GM20431 (cell line): Measurements from ENCODE around the gene DUSP2.

Experiments used
- in situ Hi-C: fragments of 300-500 bp; cut with MseI, MboI; formaldehyde crosslinking; loops from one replicate; pipeline ENCODE4 v1.15.0; 2020; ENCODE audit warnings: low sequenced_read_pairs; ENCODE audit not compliant: unreplicated experiment

The DUSP2 gene, protein sequence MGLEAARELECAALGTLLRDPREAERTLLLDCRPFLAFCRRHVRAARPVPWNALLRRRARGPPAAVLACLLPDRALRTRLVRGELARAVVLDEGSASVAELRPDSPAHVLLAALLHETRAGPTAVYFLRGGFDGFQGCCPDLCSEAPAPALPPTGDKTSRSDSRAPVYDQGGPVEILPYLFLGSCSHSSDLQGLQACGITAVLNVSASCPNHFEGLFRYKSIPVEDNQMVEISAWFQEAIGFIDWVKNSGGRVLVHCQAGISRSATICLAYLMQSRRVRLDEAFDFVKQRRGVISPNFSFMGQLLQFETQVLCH

DNA sequence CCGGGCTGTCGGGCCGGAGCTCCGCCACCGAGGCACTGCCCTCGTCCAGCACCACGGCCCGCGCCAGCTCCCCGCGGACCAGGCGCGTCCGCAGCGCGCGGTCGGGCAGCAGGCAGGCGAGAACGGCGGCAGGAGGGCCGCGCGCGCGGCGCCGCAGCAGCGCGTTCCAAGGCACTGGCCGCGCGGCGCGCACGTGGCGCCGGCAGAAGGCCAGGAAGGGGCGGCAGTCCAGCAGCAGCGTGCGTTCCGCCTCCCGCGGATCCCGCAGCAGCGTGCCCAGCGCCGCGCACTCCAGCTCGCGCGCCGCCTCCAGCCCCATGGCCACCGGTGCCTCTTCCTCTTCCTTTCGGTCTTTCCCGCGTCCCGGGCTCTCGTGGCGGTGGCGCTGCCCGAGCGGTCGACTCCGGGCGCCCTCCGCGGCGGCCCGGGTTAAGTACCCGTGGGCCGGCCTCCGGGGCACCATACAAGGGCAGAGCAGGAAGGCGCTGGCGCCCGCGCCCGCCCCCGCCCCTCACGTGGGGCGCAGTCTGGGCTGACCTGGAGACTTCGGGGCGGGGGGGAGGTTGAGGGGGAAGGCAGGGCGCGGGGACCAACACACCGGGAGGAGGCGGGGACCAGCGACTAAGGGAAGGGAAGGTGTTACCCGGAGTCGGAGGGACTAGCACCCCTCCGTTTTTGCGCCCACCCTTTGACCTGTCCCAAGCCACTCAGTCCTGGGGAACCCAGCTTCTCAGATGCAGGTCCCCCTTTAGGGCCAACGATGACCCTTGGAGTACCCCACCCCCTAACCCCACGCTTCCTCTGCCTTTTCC lies at the start of gene DUSP2:
DUSP2 (minus strand) TSS at position 405 of the 812 bp plus-strand sequence; CDS start at position 319, 86 bp downstream.
- in situ Hi-C loops = no loop called here

DNA sequence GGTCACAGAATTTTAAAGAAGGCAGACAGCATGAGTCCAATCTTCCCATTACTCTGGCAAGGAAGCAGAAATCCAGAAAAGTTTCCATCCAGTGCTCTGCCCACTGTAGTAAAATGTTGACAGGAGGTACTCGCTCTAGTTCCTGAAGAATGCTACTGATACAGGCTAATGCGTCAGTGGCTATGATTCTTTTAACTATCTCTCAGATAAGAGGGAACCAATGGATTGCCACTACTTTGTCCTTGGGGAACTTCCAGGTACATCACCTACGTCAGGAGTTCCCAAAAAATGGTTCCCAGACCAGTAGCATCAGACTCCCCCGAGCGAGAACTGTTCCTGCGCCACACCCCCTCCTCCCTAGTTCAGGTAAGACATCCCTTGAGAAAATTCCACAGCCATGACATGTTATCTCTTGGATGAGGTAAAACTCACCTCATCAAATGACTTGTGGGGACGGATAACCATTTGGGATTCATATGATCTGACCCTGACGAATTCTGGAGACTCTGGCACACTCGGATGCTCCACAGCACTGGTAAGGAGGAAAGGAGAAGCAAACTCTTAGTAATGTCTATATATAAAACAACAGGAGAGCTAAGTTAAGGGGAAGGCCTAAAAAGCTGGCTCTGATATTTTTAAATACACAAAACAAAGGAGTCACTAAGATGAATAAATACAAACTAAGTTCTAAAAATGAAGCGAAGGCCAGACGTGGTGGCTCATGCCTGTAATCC lies 46.9 kb upstream of the DUSP2 start:
- in situ Hi-C loops = no loop called here

DNA sequence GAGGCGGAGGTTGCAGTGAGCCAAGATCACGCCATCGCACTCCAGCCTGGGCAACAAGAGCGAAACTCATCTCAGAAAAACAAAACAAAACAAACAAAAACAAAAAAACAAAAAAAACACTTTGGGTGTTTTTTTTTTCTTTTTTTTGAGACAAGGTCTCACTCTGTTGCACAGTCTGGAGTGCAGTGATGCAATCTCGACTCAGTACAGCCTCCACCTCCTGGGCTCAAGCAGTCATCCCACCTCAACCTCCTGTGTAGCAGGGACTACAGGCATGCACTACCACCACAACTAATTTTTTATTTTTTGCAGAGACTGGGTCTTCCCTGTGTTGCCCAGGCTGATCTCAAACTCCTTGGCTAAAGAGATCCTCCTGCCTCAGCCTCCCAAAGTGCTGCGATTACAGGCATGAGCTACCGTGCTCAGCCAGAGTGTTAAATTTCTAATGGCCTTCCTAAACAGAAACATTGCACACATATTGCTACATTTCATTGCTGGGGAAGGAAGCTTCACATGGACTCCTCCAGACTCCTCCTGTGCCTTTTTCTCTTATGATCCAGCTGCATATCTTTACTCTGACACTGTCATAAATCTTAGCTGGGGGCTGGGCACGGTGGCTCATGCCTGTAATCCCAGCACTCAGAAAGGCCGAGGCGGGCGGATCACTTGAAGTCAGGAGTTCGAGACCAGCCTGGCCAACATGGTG lies 43.7 kb upstream of the DUSP2 start:
- in situ Hi-C loops = loop anchor here (10.0 kb wide), 1 partner anchor 54 kb away; the partner anchor contains the start of gene ASTL

DNA sequence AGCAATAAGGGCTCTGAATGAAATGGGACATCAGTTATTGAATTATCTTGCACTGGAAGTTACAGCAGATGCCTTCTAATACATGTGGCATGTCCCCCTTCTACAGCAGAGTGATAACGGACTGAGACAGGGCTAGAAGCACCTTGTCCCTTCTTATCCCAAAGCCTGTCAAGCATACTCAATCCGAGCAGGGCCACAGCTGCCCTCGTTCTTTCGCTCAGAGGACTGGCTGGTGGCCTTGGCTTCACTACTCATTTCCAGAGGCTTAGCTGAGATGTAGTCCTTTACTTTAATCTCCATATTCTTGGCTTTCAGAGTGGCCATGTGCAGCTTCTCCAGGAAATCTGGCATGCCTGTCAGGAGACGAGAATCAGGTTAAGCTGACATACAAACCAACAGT lies 41.3 kb upstream of the DUSP2 start:
- in situ Hi-C loops = loop anchor here (10.0 kb wide), 1 partner anchor 52 kb away; the partner anchor contains the start of gene ASTL

DNA sequence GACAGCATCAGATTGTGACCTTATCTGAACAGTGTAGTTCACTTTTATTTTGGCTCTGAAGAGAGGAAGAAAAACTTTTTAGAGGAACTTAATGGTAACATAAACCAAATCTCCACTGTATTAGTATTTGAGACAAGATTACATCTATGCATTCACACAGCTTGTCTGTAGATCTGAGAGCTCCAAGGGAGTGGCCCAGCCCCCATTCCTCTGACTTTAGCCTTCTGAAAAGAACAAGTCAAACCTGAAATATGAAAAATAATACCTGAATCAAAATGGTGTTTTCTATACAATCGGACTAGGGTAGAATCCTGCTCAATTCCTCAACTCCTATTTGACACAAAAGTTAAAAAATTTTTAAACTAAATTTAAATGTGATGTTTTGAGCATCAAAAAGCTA lies 40.3 kb upstream of the DUSP2 start:
- in situ Hi-C loops = loop anchor here (10.0 kb wide), 1 partner anchor 51 kb away; the partner anchor contains the start of gene ASTL

DNA sequence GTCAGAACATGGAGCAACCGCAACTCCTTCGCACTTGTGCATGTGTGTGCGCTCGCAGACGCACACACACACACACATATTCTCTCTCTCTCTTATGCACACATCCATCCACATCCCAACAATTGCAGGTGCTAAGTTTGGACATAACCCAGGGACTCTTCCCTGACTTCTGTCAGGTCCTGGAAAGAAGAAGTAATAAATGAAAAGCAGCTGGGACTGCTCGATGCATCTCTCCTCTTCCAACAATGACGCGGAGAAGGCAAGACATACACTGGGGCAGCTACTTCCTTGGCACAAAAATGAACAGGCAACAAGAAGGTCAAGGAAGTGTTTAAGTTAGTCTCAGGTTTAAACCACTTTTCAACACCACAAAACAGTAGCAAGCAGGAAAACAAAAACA lies 39.7 kb upstream of the DUSP2 start:
- in situ Hi-C loops = loop anchor here (10.0 kb wide), 1 partner anchor 50 kb away; the partner anchor contains the start of gene ASTL

DNA sequence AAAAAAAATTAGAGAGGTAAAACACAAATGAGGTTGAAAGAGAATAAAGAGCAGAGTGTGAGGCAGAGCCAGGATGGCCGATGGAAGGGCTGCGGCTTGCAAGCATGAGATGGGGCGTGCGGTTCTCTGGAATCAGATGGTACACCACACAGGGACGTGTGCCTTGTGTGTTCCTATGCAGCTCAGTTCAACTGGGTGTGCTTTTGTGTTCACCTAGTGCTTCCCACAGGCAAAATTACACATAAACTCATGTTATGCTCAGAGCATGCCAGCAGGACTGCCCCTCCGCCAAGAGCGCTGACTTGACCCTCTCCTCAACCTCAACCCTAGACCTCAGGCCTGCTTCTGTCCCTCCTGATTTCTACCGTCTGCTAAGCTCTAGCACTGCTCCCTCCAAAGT lies 38.9 kb upstream of the DUSP2 start:
- in situ Hi-C loops = loop anchor here (10.0 kb wide), 1 partner anchor 49 kb away; the partner anchor contains the start of gene ASTL

DNA sequence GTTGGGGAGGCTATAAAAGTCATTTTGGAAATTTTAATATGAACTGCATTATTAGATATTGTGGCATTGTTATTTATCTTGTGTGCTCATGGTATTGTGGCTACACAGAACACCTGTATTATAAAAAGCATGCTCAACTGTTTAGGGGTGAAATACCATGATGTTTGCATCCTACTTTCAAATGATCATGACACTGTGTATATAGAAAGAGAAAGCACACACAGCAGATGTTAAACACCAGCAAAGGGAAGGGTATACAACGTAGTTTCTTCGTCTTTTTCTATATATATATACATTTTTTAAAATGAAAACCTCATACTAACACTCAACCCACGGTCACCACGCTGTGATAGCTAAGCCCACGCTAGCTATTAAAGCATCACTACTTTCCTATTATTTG lies 36.3 kb upstream of the DUSP2 start:
- in situ Hi-C loops = loop anchor here (10.0 kb wide), 1 partner anchor 47 kb away; the partner anchor contains the start of gene ASTL

DNA sequence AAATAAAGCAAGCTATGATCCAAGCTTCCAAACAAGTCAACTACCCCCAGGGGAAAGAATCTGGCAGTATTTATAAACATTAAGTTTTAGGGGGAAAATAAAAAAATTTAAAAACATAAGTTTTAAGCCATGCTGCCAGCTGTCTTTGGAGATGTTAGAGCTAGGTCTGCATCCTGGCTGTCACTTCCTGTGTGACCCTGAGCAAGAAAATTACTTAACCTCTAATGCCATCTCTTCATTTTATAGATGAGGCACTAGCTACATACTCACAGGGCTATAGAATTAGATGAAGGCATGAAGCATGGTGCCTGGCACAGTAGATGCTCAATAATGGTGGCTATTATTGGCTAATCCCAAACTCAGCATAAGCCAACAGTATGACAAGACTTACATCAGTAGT lies 35.3 kb upstream of the DUSP2 start:
- in situ Hi-C loops = loop anchor here (10.0 kb wide), 1 partner anchor 46 kb away; the partner anchor contains the start of gene ASTL

DNA sequence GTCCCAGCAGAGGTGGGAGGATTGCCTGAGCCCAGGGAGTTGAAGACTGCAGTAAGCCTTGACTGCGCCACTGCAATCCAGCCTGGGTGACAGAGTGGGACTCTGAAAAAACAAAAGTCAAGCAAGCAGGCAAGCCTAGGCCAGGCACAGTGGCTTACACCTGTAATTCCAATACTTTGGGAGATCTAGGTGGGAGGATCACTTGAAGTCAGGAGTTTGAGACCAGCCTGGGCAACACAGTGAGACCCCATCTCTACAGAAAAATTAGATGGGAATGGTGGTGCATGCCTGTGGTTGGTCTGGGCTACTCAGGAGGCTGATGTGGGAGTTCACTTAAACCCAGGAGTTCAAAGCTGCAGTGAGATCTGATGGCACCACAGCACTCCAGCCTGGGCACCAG lies 34.8 kb upstream of the DUSP2 start:
- in situ Hi-C loops = loop anchor here (10.0 kb wide), 1 partner anchor 45 kb away; the partner anchor contains the start of gene ASTL

DNA sequence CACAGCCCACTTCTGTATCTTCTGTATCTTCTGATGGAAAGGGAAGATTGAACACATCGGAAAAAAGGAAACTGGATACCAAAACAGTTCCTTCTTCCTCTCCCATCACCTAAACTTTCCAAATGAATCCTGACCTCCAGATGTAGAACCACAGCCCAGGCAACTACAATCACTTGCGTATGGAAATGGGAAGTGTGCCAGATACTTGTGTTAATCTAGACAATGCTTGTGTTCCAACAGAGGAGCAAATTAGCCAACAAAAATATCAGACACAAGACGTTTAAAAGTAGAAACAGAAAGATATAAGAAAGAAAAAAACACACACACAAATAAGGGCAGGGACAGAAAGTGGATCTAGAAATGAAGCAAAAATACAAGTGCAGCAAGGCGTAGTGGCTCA lies 31.4 kb upstream of the DUSP2 start:
- in situ Hi-C loops = no loop called here

DNA sequence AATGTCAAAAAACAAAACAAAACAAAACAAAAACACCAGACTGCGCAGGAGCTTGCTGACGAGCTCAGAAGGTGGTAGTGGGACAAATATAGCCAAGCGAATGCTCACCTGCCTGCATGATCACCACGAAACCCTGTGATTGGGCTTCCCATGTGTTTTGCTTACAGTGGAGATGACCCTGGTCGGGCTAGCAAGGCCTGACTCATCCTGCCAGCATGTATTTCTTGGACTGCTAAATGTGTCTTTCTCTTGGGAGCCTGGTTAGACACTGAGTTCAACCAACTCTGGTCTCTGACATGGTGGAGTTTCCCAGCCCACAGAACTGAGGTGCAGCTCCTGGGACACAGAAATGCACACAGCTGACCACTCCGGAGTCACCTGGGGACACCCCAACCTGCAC lies 30.7 kb upstream of the DUSP2 start:
- in situ Hi-C loops = no loop called here

DNA sequence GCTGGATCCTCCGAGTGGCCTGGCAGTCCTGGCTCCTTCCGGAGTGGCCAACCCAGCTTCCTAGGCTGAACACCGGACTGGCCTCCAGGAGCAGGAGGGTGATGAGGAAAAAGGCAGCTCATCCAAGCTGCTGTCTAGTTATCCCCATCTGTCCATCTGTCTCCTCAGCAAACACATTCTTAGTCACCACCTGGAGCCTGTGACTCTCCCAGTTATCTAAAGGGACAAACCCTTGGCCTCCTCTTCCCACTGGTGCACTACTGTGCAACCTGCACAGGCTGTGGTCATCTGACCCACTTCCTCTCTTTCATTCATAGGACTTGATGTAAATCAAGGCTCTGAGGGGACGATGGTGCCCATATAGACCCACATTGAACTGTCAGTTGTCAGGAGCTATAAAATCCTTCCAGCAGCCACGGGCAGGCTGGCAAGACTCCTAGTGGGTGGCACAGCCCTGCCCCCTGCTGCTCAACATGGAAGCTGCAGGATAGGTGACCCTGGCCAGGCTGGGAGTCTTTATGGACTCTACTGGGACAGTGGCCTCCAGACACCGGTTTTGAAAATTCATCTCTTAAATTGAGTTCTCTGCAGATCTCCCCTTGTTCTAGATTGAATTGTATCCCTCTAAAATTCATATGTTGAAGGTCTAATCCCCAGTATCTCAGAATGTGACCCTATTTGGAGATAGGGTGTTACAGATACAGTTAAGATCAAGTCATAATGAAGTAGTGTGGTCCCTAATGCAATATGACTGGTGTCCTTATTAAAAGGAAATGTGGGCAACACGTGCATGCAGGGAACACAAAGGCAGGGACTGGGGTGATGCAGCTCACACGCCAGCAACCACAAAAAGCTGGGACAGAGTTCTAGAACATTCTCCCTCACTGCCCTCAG lies 29.3 kb upstream of the DUSP2 start:
- in situ Hi-C loops = no loop called here

DNA sequence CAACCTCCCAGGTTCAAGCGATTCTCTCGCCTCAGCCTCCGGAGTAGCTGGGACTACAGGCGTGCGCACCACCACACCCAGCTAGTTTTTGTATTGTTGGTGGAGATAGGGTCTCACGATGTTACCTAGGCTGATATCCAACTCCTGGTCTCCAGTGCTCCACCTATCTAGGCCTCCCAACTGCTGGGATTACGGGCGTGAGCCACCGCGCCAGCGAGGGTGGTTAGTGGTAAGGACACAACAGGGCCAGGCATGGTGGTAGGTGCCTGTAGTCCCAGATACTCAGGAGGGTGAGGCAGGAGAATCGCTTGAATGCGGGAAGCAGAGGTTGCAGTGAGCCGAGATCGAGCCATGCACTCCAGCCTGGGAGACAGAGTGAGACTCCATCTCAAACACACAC lies 26.6 kb upstream of the DUSP2 start:
- in situ Hi-C loops = no loop called here

DNA sequence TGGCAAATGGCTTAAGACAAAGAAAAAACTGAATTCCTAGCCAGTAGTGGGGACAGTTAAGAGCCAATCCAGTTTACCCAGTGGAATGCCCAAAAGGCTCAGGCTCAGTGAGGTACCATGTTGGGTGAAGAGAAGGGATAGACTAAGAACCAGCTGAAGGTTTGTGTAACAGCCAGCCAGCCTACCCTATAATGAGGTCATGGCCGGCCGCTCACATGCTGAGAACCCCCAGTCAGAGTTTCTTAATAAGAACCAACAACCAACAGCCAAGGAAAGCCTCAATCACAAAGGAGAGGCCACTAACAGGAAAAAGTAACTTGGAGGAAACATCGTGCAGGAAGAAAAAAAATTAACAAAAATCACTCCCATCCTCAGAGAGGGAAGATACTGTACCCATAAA lies 25.4 kb upstream of the DUSP2 start:
- in situ Hi-C loops = no loop called here

DNA sequence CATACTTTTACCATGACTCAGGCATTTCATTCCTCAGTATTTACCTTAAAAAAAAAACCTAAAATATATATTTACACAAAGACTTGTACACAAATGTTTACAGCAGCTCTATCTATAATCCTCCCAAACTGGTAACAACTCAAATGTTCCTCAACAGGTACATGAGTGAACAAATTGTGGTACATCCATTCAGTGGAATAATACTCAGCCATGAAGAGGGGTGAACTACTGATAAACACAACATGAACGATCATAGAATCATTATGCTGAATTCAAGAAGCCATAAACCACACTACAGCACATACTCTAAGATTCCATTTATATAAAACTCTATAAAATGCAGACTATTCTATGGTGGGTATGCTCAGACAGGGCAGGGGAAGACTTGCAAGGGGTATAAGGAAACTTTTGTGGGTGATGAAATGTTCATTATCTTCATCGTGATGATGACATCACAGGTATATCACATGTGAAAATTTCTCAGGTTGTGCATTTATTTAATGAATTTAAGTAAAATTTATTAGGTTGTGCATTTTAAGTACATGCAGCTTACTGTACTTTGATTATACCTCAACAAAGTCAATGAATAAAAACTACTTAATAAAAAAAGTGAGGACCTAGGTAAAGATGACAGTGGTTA lies 24.7 kb upstream of the DUSP2 start:
- in situ Hi-C loops = no loop called here

DNA sequence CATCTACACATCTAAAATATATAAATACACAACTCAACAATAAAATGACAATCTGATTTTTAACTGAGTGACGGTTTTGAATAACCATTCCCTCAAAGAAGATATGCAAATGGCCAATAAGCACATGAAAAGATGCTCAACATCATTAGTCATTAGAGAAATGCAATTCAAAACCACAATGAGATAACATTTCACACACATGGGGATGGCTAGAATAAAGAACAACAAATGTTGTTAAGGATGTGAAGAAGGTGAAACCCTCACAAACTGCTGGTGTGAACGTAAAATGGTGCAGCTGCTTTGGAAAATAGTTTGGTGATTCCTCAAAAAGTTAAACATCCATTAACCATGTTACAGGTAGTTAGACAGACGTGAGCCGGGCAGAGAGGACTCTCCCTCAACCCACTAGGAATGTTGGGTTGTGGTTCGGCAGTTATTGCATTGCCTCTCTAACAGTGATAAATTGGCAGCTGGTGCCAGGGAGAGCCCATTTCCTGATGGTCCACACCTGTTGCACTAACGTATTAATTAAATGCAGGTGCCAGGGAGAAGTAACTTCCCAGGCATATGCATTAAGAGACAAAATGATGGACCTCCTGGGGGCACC lies 22.3 kb upstream of the DUSP2 start:
- in situ Hi-C loops = no loop called here
